Right atrium auricular region (tissue), 2 donors: Measurements from ENCODE around the gene NBPF1. TPM values are rescaled to one million over a fixed set of nuclear protein-coding genes. Genes with fewer than 3 reads are reported as not detected.
"Not testable (repeated sequence)": the region's sequence is repeated elsewhere in the genome, so short reads cannot be mapped to it uniquely, and the experiment has no call there.

Source experiments
- DNase-seq: peaks from one replicate; pipeline ENCODE4 v3.0.0-alpha.2; 2019; ENCODE audit warnings: low spot score
- H3K27ac ChIP-seq, 2 donors: fragments of 200-600 bp; sonication (generic); 1 replicate in 1 of 2; 2 replicates in 1 of 2; pipeline ENCODE4 v1.5.1; 2016 to 2019
- H3K27me3 ChIP-seq, 2 donors: fragments of 200-600 bp; sonication (generic); one replicate each; pipeline versions ENCODE4 v1.5.1 to v1.6.0; 2017 to 2019
- H3K36me3 ChIP-seq: fragments of 200-600 bp; sonication (generic); one replicate; pipeline ENCODE4 v1.5.1; 2016
- H3K4me1 ChIP-seq, 2 donors: fragments of 200-600 bp; sonication (generic); one replicate each; pipeline versions ENCODE4 v1.5.1 to v1.6.0; 2017 to 2019
- H3K4me3 ChIP-seq, 2 donors: fragments of 200-600 bp; sonication (generic); 1 replicate in 1 of 2; 2 replicates in 1 of 2; pipeline ENCODE4 v1.5.1; 2017 to 2019; ENCODE audit warnings: mild to moderate bottlenecking in 1 of 2, moderate library complexity in 1 of 2
- H3K9me3 ChIP-seq, 2 donors: fragments of 200-600 bp; sonication (generic); one replicate each; pipeline ENCODE4 v1.5.1; 2019
- CTCF ChIP-seq, 2 donors: fragments of 200-600 bp; sonication (generic); IDR thresholded peaks; one replicate each; pipeline ENCODE4 v1.5.1; 2019; ENCODE audit warnings: antibody characterized with exemption in 2 of 2
- total RNA-seq, 2 donors: library from RNA; depleted of rRNA; stranded (reverse); fragments of >200 nt; gene quantifications; one replicate each; pipeline ENCODE4 v1.1.0, GENCODE V29; 2016

NBPF1 gene
- total RNA-seq, 2 donors from 2014 or later: 15.1 to 20.0 TPM

GRCh38 chr1:16537528-16537927, 75.8 kb downstream of the NBPF1 start:
- not testable (repeated sequence) for H3K9me3 ChIP-seq, H3K4me1 ChIP-seq, H3K36me3 ChIP-seq, DNase-seq, H3K27me3 ChIP-seq, H3K27ac ChIP-seq, H3K4me3 ChIP-seq

DNA sequence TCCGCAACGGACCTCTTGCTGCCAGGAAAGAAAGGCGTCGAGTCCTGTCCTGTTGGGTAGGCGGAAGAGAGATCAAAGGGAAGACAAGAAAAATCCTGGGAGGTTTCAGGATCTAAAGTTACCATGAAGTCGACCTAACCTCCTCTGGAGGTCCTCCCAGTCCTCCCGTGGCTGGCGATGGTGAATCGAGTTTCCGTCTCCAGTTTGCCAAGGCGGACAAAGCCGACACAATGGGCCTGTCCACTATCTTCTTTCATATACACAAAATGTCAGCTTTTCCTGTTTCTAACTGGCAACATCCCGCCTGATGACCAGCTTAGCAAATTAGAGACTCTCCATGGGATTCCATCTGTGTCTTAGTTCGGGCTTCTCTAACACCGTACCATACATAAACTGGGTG, 76.6 kb downstream of the NBPF1 start:
- not testable (repeated sequence) for H3K27ac ChIP-seq, DNase-seq, H3K4me3 ChIP-seq, H3K36me3 ChIP-seq, H3K4me1 ChIP-seq, H3K27me3 ChIP-seq, H3K9me3 ChIP-seq

GRCh38 chr1:16535898-16536297, 77.5 kb downstream of the NBPF1 start:
- peak overlapping the region in 1 of 2 donors; percentile 28 for H3K4me3 ChIP-seq
- not testable (repeated sequence) for H3K27ac ChIP-seq

GRCh38 chr1:16535487-16535886, 77.9 kb downstream of the NBPF1 start:
- not testable (repeated sequence) for H3K4me1 ChIP-seq, H3K36me3 ChIP-seq, H3K27ac ChIP-seq, H3K27me3 ChIP-seq, H3K9me3 ChIP-seq
- peak overlapping the region; percentile 28 to 31 for H3K4me3 ChIP-seq
- peak; percentile 60 for DNase-seq

More at GRCh38 chr1:16535898-16536297, 77.5 kb downstream of the NBPF1 start:
- not testable (repeated sequence) for H3K27me3 ChIP-seq, DNase-seq, H3K36me3 ChIP-seq, H3K4me1 ChIP-seq, H3K9me3 ChIP-seq

- H3K36me3 ChIP-seq, H3K27me3 ChIP-seq, H3K27ac ChIP-seq, H3K9me3 ChIP-seq, H3K4me1 ChIP-seq: not testable (repeated sequence)
- H3K4me3 ChIP-seq: peak overlapping the region; percentile 28 to 31
- DNase-seq: peak; percentile 73
These were observed 78.4 kb downstream of the NBPF1 start for GRCh38 chr1:16534829-16535456.

DNA sequence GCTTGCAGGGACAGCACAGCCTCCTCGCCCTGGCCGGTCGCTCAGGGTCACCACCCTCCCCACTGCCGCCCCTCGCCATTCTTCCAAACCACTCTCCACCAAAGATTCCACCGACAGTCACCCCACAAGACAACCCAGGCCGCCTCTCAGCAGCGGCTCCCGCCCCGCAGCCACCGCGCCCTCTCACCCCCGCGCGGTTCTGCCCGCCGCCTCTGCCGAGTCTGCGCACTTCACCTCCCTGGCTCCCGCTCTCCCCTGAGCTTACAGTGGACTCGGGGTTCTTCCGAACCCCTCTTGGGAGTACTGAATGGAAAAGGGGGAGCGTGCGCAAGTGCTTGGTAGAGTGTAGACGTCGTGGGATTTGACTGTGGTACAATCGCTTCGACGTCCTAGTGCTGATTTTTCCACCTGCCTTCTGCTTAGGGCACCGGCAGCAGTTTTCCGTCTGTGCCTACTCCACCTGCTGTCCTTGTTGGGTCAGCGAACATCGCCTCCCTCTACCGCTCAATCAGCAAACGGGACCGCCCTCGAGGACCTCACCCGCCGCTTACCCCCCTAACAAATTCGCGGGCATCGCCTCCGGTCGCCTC, 79.0 kb downstream of the NBPF1 start:
- H3K4me1 ChIP-seq, H3K4me3 ChIP-seq, H3K27me3 ChIP-seq, H3K9me3 ChIP-seq, H3K36me3 ChIP-seq, DNase-seq, H3K27ac ChIP-seq: not testable (repeated sequence)

GRCh38 chr1:16532235-16532991, 81.0 kb downstream of the NBPF1 start:
- not testable (repeated sequence) for H3K9me3 ChIP-seq, H3K27ac ChIP-seq, H3K27me3 ChIP-seq, H3K36me3 ChIP-seq, H3K4me3 ChIP-seq, DNase-seq, H3K4me1 ChIP-seq
- peak in 1 of 2 donors; percentile 16 for TF ChIP-seq CTCF (IDR thresholded peaks at IDR 0.05)

DNA sequence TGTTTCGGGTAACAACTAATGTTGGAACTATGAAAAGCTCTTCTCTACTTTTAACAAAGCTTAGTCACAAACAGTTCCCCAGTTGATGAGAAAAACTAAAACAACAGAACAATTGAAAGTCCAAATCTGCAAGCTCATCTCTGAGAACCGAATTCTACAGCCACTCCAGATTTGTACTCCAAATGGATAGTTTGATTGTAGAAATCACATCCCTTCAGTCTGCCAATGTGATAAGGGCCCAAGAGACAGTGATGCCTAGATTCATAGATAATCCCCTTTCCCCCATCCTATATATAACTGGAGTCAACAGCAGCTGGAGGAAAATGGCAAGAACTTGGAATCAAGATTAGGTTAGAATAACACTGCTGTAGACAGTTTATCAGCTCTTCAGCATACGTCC, 85.0 kb downstream of the NBPF1 start:
- H3K27me3 ChIP-seq, DNase-seq, H3K36me3 ChIP-seq, H3K4me3 ChIP-seq, H3K27ac ChIP-seq, H3K4me1 ChIP-seq, H3K9me3 ChIP-seq: not testable (repeated sequence)

DNA sequence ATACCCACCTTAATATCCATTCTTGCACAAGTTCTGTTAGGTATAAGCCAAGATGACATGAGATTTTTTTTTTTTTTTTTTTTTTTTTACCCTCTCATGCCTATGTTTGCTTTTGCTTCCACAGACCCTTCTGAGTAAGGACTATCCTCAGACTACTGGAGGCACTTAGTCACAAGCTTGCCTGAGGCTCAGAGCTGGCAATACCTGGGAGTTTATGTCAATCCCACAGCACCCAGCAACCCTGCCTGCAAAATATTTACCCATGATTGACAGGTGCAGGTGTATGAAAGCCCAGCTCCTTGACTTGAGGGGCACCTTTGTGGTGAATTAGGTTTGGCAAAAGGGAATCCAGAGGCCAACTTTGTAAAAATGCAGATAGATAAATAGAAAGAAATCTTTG, 87.6 kb downstream of the NBPF1 start:
- not testable (repeated sequence) for H3K4me3 ChIP-seq, H3K27ac ChIP-seq, H3K9me3 ChIP-seq, H3K27me3 ChIP-seq, H3K4me1 ChIP-seq, H3K36me3 ChIP-seq, DNase-seq

DNA sequence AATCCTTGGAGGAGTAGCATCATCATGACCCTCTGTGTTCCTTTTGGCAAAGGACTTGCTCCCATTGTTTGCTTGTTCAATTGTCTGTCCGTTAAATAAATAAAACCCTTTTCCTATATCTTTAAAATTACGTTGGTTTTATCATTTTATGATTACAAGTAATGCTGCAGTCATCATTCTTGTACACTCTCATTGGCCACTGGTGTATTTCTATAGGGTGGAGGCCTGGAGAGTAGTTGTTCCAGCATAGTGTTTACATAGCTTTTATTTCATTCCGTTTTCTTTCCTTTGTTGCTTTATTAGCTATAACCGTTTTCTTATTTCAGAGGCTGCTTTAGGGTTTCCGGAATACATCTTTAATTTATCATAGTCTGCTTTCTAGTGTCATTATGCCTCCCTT, 91.7 kb downstream of the NBPF1 start:
- DNase-seq, H3K4me3 ChIP-seq, H3K36me3 ChIP-seq, H3K27ac ChIP-seq, H3K27me3 ChIP-seq, H3K9me3 ChIP-seq, H3K4me1 ChIP-seq: not testable (repeated sequence)
